Hair follicle dermal papilla cell (primary cell): ENCODE measurements around the gene CD248. TPM values are rescaled to one million over a fixed set of nuclear protein-coding genes. Genes with fewer than 3 reads are reported as not detected.

Source experiments
- total RNA-seq: library from RNA; depleted of rRNA; stranded (reverse); fragments of >200 nt; gene quantifications from 2 replicates; pipeline ENCODE4 v1.2.3, GENCODE V29; 2012

CD248 gene, protein sequence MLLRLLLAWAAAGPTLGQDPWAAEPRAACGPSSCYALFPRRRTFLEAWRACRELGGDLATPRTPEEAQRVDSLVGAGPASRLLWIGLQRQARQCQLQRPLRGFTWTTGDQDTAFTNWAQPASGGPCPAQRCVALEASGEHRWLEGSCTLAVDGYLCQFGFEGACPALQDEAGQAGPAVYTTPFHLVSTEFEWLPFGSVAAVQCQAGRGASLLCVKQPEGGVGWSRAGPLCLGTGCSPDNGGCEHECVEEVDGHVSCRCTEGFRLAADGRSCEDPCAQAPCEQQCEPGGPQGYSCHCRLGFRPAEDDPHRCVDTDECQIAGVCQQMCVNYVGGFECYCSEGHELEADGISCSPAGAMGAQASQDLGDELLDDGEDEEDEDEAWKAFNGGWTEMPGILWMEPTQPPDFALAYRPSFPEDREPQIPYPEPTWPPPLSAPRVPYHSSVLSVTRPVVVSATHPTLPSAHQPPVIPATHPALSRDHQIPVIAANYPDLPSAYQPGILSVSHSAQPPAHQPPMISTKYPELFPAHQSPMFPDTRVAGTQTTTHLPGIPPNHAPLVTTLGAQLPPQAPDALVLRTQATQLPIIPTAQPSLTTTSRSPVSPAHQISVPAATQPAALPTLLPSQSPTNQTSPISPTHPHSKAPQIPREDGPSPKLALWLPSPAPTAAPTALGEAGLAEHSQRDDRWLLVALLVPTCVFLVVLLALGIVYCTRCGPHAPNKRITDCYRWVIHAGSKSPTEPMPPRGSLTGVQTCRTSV
- total RNA-seq = 172 and 174 TPM in 2 replicates

DNA sequence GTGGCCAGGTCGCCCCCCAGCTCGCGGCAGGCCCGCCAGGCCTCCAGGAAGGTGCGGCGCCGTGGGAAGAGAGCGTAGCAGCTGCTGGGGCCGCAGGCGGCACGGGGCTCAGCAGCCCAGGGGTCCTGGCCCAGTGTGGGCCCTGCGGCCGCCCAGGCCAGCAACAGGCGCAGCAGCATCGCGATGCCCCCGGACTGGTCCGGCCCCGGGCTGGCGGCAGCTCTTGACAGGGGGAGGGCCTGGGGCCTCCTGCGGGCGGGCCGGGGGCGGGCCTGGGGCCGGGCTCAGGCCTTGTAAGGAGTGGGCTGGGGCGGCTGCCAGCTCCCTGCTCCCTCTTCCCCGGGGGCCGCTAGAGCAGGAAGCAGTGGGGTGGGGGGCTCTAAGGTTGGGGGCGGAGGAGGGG, at the start of gene CD248:
Gene CD248 (minus strand): TSS at position 196 of the 403 bp plus-strand sequence. CDS start 17 bp downstream, at position 179.

DNA sequence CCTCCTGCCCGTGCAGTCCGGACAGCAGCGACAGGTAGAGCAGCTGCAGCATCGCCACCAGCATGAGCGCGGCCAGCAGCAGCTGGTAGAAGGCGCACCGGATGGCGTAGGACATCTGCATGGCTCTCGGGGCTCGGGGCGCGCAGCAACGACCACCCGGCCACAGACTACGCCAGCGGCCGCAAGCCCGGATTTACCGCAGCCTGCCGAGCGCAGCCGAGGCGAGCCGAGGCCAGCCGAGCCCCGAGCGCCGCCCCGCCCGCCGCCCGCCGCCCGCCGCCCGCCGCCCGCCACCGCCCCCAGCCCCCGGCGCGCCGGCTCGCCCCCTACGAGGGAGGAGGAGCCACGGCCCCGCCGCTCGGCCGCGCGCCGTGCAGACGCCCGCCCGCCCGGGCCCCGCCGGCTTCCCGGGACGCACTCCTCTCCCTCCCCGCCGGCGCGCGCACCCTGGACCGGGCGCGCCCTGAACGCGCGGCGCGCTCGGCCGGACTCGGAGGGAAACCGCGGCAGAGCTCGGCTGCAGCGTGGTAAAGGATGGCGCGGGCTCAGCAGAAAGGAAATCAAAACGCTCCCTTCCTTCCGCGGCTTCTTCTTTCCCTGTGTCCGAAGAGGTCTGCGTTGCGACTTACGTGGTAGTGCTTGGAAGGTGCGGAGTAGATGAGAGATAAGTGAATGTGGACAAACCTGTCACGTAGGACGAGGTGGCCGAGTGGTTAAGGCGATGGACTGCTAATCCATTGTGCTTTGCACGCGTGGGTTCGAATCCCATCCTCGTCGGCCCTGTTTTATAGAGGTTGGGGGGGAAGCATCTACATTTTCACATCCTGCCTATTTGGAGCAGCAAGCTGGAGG, 30.8 kb upstream of the CD248 start, which contains the start of gene B4GAT1:
Gene B4GAT1 (minus strand): TSS at position 205 of the 852 bp plus-strand sequence. CDS start 84 bp downstream, at position 121.

DNA sequence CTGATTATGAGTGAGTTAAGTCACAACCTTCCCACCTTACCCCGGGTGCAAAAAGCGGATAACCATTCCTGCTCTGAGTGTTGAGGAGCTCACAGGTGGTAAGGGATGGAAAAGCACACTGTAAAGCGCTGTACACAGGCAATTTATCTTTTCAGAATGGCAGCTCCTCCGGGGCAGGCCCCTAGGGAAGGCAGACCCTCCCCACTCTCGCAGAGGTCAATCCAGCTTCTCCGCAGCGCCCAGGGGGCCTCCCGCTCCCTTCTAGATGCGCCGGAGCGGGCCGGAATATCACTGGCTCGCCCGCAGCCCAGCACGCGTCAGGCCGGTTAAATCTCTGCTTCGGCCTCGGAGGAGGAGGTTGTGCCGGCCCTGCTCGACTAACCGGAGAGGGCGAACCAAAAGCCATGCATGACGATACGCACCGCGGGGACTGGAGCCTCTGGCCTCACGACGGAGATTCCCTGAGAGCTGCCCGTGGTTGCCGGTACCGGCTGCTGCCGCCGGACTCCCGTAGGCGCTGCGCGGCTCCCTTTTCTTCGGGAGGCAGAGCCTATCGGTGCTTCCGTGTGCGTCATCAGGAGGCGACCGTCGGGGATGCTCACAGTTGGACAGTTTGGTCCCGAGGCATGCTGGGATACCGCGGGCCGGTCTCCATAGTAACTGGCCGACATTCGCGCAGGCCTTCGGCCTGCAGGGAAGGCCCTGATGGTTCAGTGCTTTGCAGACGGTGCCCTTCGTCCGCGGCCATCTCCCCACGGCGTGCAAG, 27.9 kb upstream of the CD248 start, which contains the start of gene BRMS1:
Gene BRMS1 (minus strand): TSS at position 555 of the 766 bp plus-strand sequence. CDS start 2,870 bp downstream, outside the sequence.

DNA sequence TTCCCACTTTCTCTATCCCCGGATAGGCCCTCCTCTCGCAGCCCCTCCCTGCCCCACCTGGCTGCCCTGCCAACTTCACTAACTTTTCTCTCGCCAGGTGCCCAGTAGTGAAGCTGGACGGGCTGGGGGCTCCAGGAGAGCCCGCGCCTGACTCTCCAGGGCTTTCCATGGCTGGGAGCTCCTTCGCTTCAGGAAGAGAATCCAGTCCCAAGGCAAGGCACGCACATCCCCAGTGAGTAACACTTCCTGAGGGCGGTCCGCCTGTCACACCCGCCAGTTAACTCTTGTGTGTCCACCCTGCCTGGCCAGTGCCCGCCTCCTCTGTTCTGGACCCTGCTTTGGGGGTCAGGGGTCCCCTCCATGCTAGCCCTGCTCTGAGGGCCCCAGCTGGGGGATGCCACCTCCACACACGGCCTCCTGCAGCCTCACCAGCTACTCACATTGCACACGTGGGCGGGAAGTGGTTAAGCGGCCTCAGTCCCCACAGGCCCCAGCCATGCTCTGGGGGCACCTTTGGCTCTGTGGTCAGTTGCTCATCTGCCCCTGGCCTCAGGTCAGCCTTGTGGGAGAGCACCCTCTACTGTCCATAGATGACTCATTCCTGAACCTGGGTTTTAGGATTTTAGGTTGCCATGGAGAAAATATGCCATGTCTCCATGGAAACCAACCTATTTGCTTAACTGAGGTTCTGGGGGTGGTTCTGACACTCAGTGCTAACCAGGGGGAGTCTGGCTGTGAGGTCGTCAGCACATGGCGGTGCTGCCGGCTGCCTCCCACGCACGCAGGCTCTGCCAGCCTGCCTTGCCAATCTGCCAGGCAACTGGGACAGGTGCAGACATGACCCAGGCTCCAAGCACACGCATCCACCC, 19.6 kb upstream of the CD248 start, which contains the start of gene RIN1:
Gene RIN1 (minus strand): TSS at position 201 of the 869 bp plus-strand sequence. CDS start 32 bp downstream, at position 169.

DNA sequence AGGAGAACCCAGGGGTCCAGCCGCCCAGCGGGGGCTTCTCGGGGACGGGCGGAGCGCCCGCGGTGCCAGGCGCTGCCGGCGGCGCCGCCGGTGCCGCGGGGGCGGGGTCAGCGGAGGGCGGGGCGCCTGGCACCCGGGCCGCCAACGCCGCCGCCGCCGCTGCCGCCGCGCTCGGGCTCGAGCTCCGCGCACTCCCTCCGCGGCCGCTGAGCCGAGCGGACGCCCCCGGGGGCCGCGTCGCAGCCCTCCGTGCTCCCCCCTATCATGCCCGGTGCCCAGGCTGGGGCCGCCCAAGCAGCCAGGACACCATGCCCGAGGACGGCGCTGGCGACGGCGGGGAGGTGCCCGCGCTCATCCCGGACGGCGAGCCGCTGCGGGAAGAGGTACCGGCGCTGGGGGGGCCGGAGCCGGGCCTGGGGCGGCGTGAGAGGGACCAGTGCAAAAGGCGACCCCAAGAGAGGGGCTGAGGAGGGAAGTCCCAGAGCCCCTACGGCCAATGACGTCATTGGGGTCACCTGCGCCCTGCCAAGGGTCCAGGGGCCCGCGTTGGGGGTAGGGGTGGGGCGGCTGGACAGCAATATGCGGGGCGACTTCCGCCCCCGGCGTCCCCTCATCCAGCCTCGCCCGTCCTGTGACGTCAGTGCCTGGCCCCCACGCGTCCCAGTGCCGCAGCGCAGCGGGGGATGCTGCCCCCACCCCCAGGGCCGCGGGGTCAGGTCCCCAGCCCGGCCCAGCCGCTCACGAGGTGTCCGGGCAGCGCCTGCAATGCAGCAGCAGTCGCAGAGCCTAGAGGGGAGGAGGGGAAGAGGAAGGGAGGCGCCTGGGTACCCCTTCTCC, 24.9 kb downstream of the CD248 start, which contains the start of gene TMEM151A:
Gene TMEM151A (plus strand): TSS at position 189 of the 837 bp plus-strand sequence. CDS start 120 bp downstream, at position 309.

DNA sequence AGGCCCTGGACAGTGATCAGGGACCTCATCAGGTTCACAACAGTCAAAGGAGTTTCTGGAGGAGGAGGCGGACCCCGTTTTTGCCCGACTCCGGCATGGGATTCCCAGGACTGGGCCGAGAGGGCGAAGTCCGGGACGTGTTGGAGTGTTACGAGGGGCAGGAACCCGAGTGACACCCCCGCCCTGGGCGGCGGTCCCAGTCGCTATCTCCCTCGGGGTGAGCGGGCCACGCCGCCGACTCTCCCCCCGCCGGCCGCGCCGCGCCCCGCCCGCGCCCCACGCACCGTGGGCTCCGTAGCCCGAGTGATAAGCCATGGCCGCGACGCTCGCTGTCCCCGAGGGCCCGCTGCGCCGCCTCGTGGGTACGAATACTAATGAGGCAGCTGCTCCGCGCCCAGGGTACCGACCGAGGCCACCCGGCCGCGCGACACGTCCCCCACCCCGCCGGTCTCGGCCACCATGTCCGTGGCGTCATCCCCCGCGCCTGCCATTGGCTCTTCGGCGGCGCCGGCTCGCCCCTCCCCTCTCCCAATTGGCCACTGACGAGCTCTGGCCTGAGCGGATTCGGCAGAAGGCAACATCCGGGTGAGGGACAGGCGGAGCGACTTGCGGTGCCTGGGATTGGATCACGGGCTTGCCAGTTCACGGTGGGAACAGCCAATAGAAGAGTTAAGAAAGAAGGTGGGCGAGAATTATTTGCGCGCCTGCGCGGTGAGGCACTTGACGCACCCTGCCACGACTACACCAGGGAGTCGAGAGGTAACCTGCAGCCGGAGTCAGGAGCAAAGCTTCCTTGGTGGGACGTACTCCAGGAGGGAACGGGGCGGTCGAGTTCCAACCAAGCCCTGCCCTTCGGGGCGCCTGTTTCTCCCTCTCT, 27.9 kb downstream of the CD248 start, which contains the start of gene YIF1A:
Gene YIF1A (minus strand): TSS at position 473 of the 877 bp plus-strand sequence. CDS start 158 bp downstream, at position 315.

DNA sequence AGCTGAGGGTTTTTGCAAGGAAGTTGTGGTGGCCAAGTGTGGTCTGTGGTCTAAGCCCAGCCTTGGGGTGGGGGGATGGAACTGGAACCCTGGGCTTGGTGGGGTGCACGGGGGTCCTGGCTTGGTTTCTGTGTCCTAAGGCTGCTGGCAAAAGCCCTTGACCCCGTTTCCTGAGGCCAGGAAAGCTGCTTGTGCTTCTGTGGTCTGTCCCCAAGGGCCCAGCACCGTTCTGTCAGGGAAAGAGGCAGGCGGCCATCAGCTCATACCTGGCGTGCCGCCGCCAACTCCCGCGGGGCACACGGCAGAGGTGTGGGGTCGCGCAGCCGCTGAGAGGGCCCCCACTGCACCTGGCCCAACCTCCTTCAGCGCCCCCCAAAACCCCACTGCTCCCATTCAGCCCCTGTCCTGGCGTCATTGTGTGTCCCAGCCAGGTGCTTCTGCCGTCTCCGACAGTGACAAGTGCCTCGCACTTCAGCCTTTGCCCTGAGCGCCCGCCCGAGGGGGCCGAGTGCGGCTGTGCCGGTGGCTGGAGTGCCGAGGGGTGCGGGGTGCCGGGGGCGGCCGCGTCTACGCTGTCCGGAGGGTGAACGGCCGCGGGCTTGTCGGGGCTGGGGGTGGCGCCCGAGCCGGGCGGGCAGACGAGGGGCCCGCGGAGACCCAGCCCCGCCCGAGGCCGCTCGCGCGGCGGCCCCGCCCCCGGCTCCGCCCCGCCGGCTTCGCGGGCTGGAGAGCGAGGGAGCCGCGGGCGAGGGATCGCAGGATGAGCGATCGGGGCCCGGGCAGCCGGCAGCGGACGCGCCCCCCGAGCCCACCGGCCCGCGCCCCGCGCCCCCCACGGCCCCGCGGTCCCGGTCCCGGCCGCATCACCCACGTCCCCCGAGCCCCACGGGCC, 39.1 kb downstream of the CD248 start, which contains the start of gene CNIH2:
Gene CNIH2 (plus strand): TSS at position 705 of the 892 bp plus-strand sequence. CDS start 282 bp downstream, outside the sequence.

DNA sequence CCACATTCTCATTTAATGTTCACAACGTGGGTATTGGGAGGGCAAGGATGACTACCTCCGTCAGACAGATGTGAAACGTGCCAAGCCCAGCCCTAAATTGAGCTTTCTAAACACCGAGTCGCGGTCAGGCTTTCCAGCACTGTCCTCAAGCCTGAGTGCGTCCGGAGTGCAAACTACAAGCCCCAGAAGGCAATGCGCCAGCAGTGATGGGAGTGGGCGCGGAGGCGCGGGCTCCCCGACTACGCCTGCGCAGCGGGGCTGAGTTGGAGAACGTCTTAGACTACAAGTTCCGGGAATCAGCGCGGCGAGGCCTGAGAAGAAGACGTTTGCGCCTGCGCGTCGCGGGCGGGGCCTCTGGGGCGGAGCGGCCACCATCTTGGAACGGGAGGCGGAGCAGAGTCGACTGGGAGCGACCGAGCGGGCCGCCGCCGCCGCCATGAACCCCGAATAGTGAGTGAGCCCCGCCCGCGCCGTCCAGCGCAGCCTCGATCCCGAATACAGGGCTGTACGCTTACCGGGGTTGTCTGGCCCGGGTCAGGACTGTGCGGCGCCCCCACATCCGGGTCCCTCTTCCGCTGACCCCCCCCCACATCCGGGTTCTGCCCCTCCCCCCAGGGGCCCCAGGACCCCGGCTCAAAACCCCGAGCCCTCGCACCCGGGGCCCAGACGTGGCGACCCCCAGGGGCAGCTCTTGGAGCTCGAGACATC, 48.4 kb downstream of the CD248 start, which contains the start of gene RAB1B:
Gene RAB1B (plus strand): TSS at position 396 of the 708 bp plus-strand sequence. CDS start 41 bp downstream, at position 437.

Other genes with a start within 250 kb of the CD248 start
- gene PACS1, start 246.8 kb downstream of the CD248 start, total RNA-seq = 41.7 and 44.0 TPM in 2 replicates
- gene KLC2, start 59.3 kb downstream of the CD248 start, total RNA-seq = 19.9 and 22.6 TPM in 2 replicates
- gene RAB1B, start 48.4 kb downstream of the CD248 start, total RNA-seq = 98.2 and 118 TPM in 2 replicates
- 0.16 TPM in 1 of 2 replicates, not detected in the other for gene CNIH2, start 38.9 kb downstream of the CD248 start, total RNA-seq
- gene YIF1A, start 27.9 kb downstream of the CD248 start, total RNA-seq = 148 and 155 TPM in 2 replicates
- gene TMEM151A, start 25.1 kb downstream of the CD248 start, total RNA-seq = 0.16 and 0.24 TPM in 2 replicates
- 32.3 and 32.9 TPM in 2 replicates for gene RIN1, start 19.4 kb upstream of the CD248 start, total RNA-seq
- gene BRMS1, start 28.1 kb upstream of the CD248 start, total RNA-seq = 35.4 and 40.2 TPM in 2 replicates
- 28.3 and 29.0 TPM in 2 replicates for gene B4GAT1, start 30.6 kb upstream of the CD248 start, total RNA-seq
- gene SLC29A2, start 54.7 kb upstream of the CD248 start, total RNA-seq = 0.24 and 0.81 TPM in 2 replicates
- gene NPAS4, start 104.0 kb upstream of the CD248 start, total RNA-seq = under 0.01 TPM in 1 of 2 replicates, not detected in the other
- gene MRPL11, start 121.8 kb upstream of the CD248 start, total RNA-seq = 19.0 and 24.8 TPM in 2 replicates
- 21.5 and 23.9 TPM in 2 replicates for gene PELI3, start 149.9 kb upstream of the CD248 start, total RNA-seq
- 38.9 and 43.0 TPM in 2 replicates for gene DPP3, start 163.4 kb upstream of the CD248 start, total RNA-seq
- gene BBS1, start 193.6 kb upstream of the CD248 start, total RNA-seq = 30.4 and 43.0 TPM in 2 replicates
- gene ZDHHC24, start 229.0 kb upstream of the CD248 start, total RNA-seq = 8.8 and 10.9 TPM in 2 replicates
- 0.16 TPM in 1 of 2 replicates, not detected in the other for gene ACTN3, start 229.9 kb upstream of the CD248 start, total RNA-seq